HepG2 (cell line): ENCODE measurements around the gene MEIS1. TPM values are rescaled to one million over a fixed set of nuclear protein-coding genes. Genes with fewer than 3 reads are reported as not detected.

ENCODE experiments used
- ATAC-seq: fragments of 200-7000 bp; cut with Tn5 transposase; 3 replicates; pipeline ENCODE4 v1.9.1; 2020; ENCODE audit warnings: mild to moderate bottlenecking, moderate library complexity
- BruUV-seq: library from RNA; stranded (reverse); fragments of 400-500 nt; replicated peaks from 2 replicates; lab custom pipeline; 2021; lab: Mats Ljungman, UMichigan
- CTCF ChIA-PET: fragments of 300-600 bp; formaldehyde crosslinking; extraction: SDS; loops from one replicate; lab custom pipeline; 2021; ENCODE audit warnings: low total read pairs, inconsistent platforms, low intra/inter-chr PET ratio; lab: Yijun Ruan, JAX
- POLR2A ChIA-PET: fragments of 350-600 bp; sonication (Branson Sonifier 250); formaldehyde crosslinking; loops from one replicate; lab custom pipeline; 2020; ENCODE audit warnings: antibody characterized with exemption, inconsistent platforms; lab: Yijun Ruan, JAX
- DNase-seq: peaks from one replicate; pipeline ENCODE4 v3.0.0-alpha.2; 2015; ENCODE audit warnings: low spot score
- FAIRE-seq: peaks from 3 replicates; lab custom pipeline; 2011; peaks lifted over from hg19 to GRCh38; lab: Jason Lieb, UNC
- H2AFZ ChIP-seq: one replicate; pipeline ENCODE4 v1.6.1; 2011; ENCODE audit warnings: low read length, inconsistent platforms
- H3K27ac ChIP-seq: fragments of 300-600 bp; 3 replicates; pipeline ENCODE4 v1.8.0; 2011; ENCODE audit warnings: mixed run types, mild to moderate bottlenecking, mixed read lengths, low read length, inconsistent platforms; ENCODE audit not compliant: insufficient read depth; ENCODE audit errors: extremely low read length
- H3K27me3 ChIP-seq, 2 experiments: fragments of 200-600 bp in 1 of 2; 2 replicates in 1 of 2; 3 replicates in 1 of 2; pipeline versions ENCODE4 v1.6.0 to v1.8.0; 2011; ENCODE audit warnings: low read length in 2 of 2, mild to moderate bottlenecking in 2 of 2, moderate library complexity in 2 of 2, inconsistent platforms in 1 of 2; ENCODE audit not compliant: insufficient read depth in 2 of 2, control insufficient read depth in 1 of 2
- H3K36me3 ChIP-seq, 2 experiments: fragments of 200-600 bp in 1 of 2; replicated peaks in 1 of 2; 2 replicates in 1 of 2; 3 replicates in 1 of 2; pipeline versions ENCODE4 v1.5.1 to v1.8.0; 2011; ENCODE audit warnings: low read length in 2 of 2, inconsistent platforms in 1 of 2; ENCODE audit not compliant: insufficient read depth in 2 of 2, control insufficient read depth in 1 of 2
- H3K4me1 ChIP-seq: 2 replicates; pipeline ENCODE4 v1.5.1; 2012; ENCODE audit warnings: low read length, inconsistent platforms; ENCODE audit not compliant: insufficient read depth
- H3K4me2 ChIP-seq: 2 replicates; pipeline ENCODE4 v1.6.0; 2011; ENCODE audit warnings: low read depth, low read length, inconsistent platforms
- H3K4me3 ChIP-seq, 3 experiments: fragments of 200-600 bp in 1 of 3; sonication (generic), shearing (Covaris generic) in 1 of 3; replicated peaks in 1 of 3; 2 replicates each; pipeline ENCODE4 v1.5.1; 2011 to 2016; ENCODE audit warnings: low read length in 3 of 3, inconsistent platforms in 2 of 3, low read depth in 2 of 3, mild to moderate bottlenecking in 2 of 3, control low read depth in 1 of 3, mixed read lengths in 1 of 3; ENCODE audit not compliant: insufficient read depth in 1 of 3
- H3K79me2 ChIP-seq: one replicate; pipeline ENCODE4 v1.6.1; 2011; ENCODE audit warnings: low read length, inconsistent platforms; ENCODE audit not compliant: insufficient read depth
- H3K9ac ChIP-seq: 2 replicates; pipeline ENCODE4 v1.6.0; 2011; ENCODE audit warnings: mild to moderate bottlenecking, low read depth, low read length, inconsistent platforms; ENCODE audit not compliant: insufficient read depth
- H3K9me3 ChIP-seq: 2 replicates; pipeline ENCODE4 v1.5.1; 2012; ENCODE audit warnings: mild to moderate bottlenecking, low read length
- H4K20me1 ChIP-seq: 2 replicates; pipeline ENCODE4 v1.6.0; 2011; ENCODE audit warnings: inconsistent platforms, mild to moderate bottlenecking, low read length, moderate library complexity; ENCODE audit not compliant: insufficient read depth
- CENPBD1 ChIP-seq: sonication (generic); formaldehyde crosslinking; IDR thresholded peaks from 2 replicates; pipeline ENCODE4 v1.8.0; 2022; ENCODE audit warnings: missing genetic modification reagents, low read depth, mild to moderate bottlenecking, borderline replicate concordance
- CTCF ChIP-seq: sonication (generic); formaldehyde crosslinking; IDR thresholded peaks from 2 replicates; pipeline ENCODE4 v1.5.0; 2020; ENCODE audit warnings: mild to moderate bottlenecking, missing genetic modification reagents, moderate library complexity
- EED ChIP-seq: sonication (generic); formaldehyde crosslinking; IDR thresholded peaks from 2 replicates; pipeline ENCODE4 v1.5.0; 2020; ENCODE audit warnings: mild to moderate bottlenecking, missing genetic modification reagents
- ELF3 ChIP-seq: IDR thresholded peaks from 2 replicates; pipeline ENCODE4 v1.6.1; 2016; ENCODE audit warnings: missing genetic modification reagents, missing compliant biosample characterization
- FOSL2 ChIP-seq: sonication (generic); formaldehyde crosslinking; IDR thresholded peaks from 2 replicates; pipeline ENCODE4 v1.4.0; 2020; ENCODE audit warnings: missing genetic modification reagents
- JUN ChIP-seq: sonication (generic); formaldehyde crosslinking; IDR thresholded peaks from 2 replicates; pipeline ENCODE4 v1.4.0; 2020; ENCODE audit warnings: mild to moderate bottlenecking, missing genetic modification reagents
- MXD3 ChIP-seq: IDR thresholded peaks from 2 replicates; pipeline ENCODE4 v1.6.1; 2016; ENCODE audit warnings: mild to moderate bottlenecking, missing biosample characterization, missing genetic modification reagents
- RAD21 ChIP-seq: fragments of 450-650 bp; formaldehyde crosslinking; IDR thresholded peaks from 2 replicates; pipeline ENCODE4 v1.5.0; 2020; ENCODE audit warnings: mild to moderate bottlenecking
- RELA ChIP-seq: sonication (generic); formaldehyde crosslinking; IDR thresholded peaks from 2 replicates; pipeline ENCODE4 v1.4.0; 2020; ENCODE audit warnings: missing genetic modification reagents
- SMC3 ChIP-seq: IDR thresholded peaks from 2 replicates; pipeline ENCODE4 v1.6.1; 2011; ENCODE audit warnings: low read length, improper control_type of control experiment
- STAG1 ChIP-seq: sonication (generic); formaldehyde crosslinking; IDR thresholded peaks from 2 replicates; pipeline ENCODE4 v1.4.0; 2020; ENCODE audit warnings: missing genetic modification reagents
- ZBTB26 ChIP-seq: IDR thresholded peaks from 2 replicates; pipeline ENCODE4 v1.6.1; 2016; ENCODE audit warnings: missing compliant biosample characterization, missing genetic modification reagents, borderline replicate concordance
- WGBS: methylation state at CpG from one replicate; pipeline ENCODE4 v1.1.6; 2017; ENCODE audit warnings: low lambda C conversion rate; 5-methylcytosine and 5-hydroxymethylcytosine counted together
- in situ Hi-C: cut with HindIII; loops from 2 replicates; pipeline ENCODE4 v1.10.0; 2017; ENCODE audit warnings: low pct_unique_long_range_greater_than_20kb; ENCODE audit not compliant: extremely low pct_ligation_motif_present
- intact Hi-C: fragments of 100-400 bp; cut with micrococcal nuclease; formaldehyde crosslinking; loops from one replicate; pipeline ENCODE4 v1.10.0; 2022; ENCODE audit not compliant: unreplicated experiment
- polyA plus RNA-seq, 8 experiments: library from polyadenylated mRNA; depleted of rRNA in 3 of 8; stranded (reverse) in 7 of 8; unstranded in 1 of 8; fragments of >200 nt; fragmentation: Illumina TruSeq in 4 of 8; extraction: Trizol in 4 of 8; gene quantifications; 2 replicates each; pipeline versions ENCODE4 v1.2.1 to v1.2.3, GENCODE V29; 2011 to 2016; ENCODE audit warnings: low read depth in 4 of 8, missing spikeins in 1 of 8, mixed read lengths in 1 of 8; ENCODE audit not compliant: insufficient read depth in 1 of 8
- total RNA-seq, 5 experiments: library from RNA; depleted of rRNA; stranded (reverse); fragments of >200 nt; fragmentation: Illumina TruSeq; extraction: Trizol; gene quantifications; 2 replicates each; pipeline ENCODE4 v1.2.3, GENCODE V29; 2016; ENCODE audit warnings: low read depth in 1 of 5

MEIS1 gene
- total and polyA plus RNA-seq, 2 of the 13 experiments (the other 11 are each of a cell fraction or from before 2014, with no cell fraction given) = 3.8 to 6.0 TPM

GRCh38 chr2:66585587-66585986 is 150.7 kb downstream of the MEIS1 start:
- DNase-seq (no peak), ATAC-seq (no peak), FAIRE-seq (no peak)
- Histone ChIP-seq H3K36me3 (no peaks in the 10 kb centered on the region), H3K79me2 (no peaks in the 10 kb centered on the region), H3K4me3 (no peak overlapping the region), H3K4me1 (no peaks in the 10 kb centered on the region), H3K27ac (no peak overlapping the region), H3K4me2 (no peak overlapping the region), H2AFZ (no peak overlapping the region), H3K27me3 (peaks cover 5 to 32% of the 10 kb centered on the region in 2 experiments; a peak in 4 of 5 replicates), H3K9me3 (no peaks in the 10 kb centered on the region), H3K9ac (no peak overlapping the region), H4K20me1 (no peaks in the 10 kb centered on the region)
- WGBS = 13% methylated on average over 6 of the region's 6 CpGs
- ChIA-PET CTCF (no interaction called here), POLR2A (no interaction called here)
- in situ Hi-C loops (loop anchor here (25.0 kb wide), 2 partner anchors 948 to 1252 kb away; no protein-coding TSS in a partner anchor), intact Hi-C loops (loop anchor here (5.0 to 10.0 kb wide), 2 partner anchors 647 to 1449 kb away; no protein-coding TSS in a partner anchor)
- BruUV-seq = no TSS peak
- no peak for TF ChIP-seq MXD3

GRCh38 chr2:66587216-66587615 is 152.3 kb downstream of the MEIS1 start:
- BruUV-seq = no TSS peak
- H3K79me2 ChIP-seq = no peaks in the 10 kb centered on the region
- no peak overlapping the region for H3K9ac ChIP-seq
- intact Hi-C loops (loop anchor here (1.0 to 10.0 kb wide), 4 partner anchors 645 to 1448 kb away; no protein-coding TSS in a partner anchor), in situ Hi-C loops (loop anchor here (25.0 kb wide), 2 partner anchors 950 to 1250 kb away; no protein-coding TSS in a partner anchor)
- no peak overlapping the region for H3K4me2 ChIP-seq
- peaks cover 1 to 16% of the 10 kb centered on the region in 2 experiments; a peak in 3 of 5 replicates for H3K27me3 ChIP-seq
- ChIA-PET CTCF (no interaction called here), POLR2A (no interaction called here)
- TF ChIP-seq EED (no peak), RELA (CRISPR knock-in tag) (no peak), ZBTB26 (no peak), SMC3 (peak; percentile 86), ELF3 (CRISPR knock-in tag) (0 out of 2 replicates have a peak, but pooled peaks have one; percentile 17), STAG1 (CRISPR knock-in tag) (peak; percentile 76), JUN (CRISPR knock-in tag) (no peak), FOSL2 (peak; percentile 39; the same call in 1 of the 2 replicates), CENPBD1 (CRISPR knock-in tag) (no peak), RAD21 (CRISPR knock-in tag) (peak; percentile 69), CTCF (CRISPR knock-in tag) (peak; percentile 77)
- no peaks in the 10 kb centered on the region for H3K9me3 ChIP-seq
- FAIRE-seq (peak; percentile 54), ATAC-seq (peak; percentile 97), DNase-seq (peak; percentile 52)
- H3K4me3 ChIP-seq = no peak overlapping the region
- no peak overlapping the region for H3K27ac ChIP-seq
- no peak overlapping the region for H2AFZ ChIP-seq
- WGBS = 3% methylated on average over 4 of the region's 4 CpGs
- H4K20me1 ChIP-seq = no peaks in the 10 kb centered on the region
- H3K4me1 ChIP-seq = no peaks in the 10 kb centered on the region
- H3K36me3 ChIP-seq = no peaks in the 10 kb centered on the region
